SK-N-SH (cell line): ENCODE results near the gene IQSEC3. TPM values are rescaled to one million over a fixed set of nuclear protein-coding genes. Genes with fewer than 3 reads are reported as not detected.

Source experiments
- CTCF ChIA-PET: fragments of 300-600, 350-600 bp; formaldehyde crosslinking; extraction: SDS; loops from one replicate; lab custom pipeline; 2021; lab: Yijun Ruan, JAX
- POLR2A ChIA-PET: fragments of 350-600 bp; sonication (Branson Sonifier 250); formaldehyde crosslinking; extraction: SDS; loops from one replicate; lab custom pipeline; 2020; ENCODE audit warnings: antibody characterized with exemption, inconsistent platforms; lab: Yijun Ruan, JAX
- DNase-seq: peaks from one replicate; pipeline ENCODE4 v3.0.0; 2012
- H2AFZ ChIP-seq: fragments of 200-600 bp; sonication (generic); 2 replicates; pipeline ENCODE4 v1.8.1; 2016; ENCODE audit warnings: antibody characterized with exemption, mild to moderate bottlenecking, low read depth
- H3F3A ChIP-seq: fragments of 200-600 bp; sonication (generic); replicated peaks from 2 replicates; pipeline ENCODE3; 2016; ENCODE audit warnings: antibody characterized with exemption, mild to moderate bottlenecking; ENCODE audit not compliant: insufficient read depth
- H3K27ac ChIP-seq, 2 experiments: fragments of 200-500 bp in 1 of 2; fragments of 200-600 bp in 1 of 2; sonication (Bioruptor generic) in 1 of 2; sonication (generic), shearing (Covaris generic) in 1 of 2; 2 replicates each; pipeline versions ENCODE4 v1.5.1 to v1.6.1; 2014 to 2016; ENCODE audit warnings: low read depth in 2 of 2, inconsistent platforms in 1 of 2, low read length in 1 of 2, mild to moderate bottlenecking in 1 of 2, mixed read lengths in 1 of 2
- H3K27me3 ChIP-seq: fragments of 200-600 bp; sonication (generic), shearing (Covaris generic); 2 replicates; pipeline ENCODE4 v1.6.1; 2016; ENCODE audit warnings: mixed run types; ENCODE audit not compliant: insufficient read depth
- H3K36me3 ChIP-seq, 2 experiments: fragments of 200-500 bp in 1 of 2; fragments of 200-600 bp in 1 of 2; sonication (Bioruptor generic) in 1 of 2; sonication (generic) in 1 of 2; replicated peaks in 1 of 2; 2 replicates each; pipeline versions ENCODE3 to v1.5.1; 2014 to 2016; ENCODE audit warnings: low read length in 1 of 2, mild to moderate bottlenecking in 1 of 2; ENCODE audit not compliant: insufficient read depth in 2 of 2, control insufficient read depth in 1 of 2
- H3K4me1 ChIP-seq, 2 experiments: fragments of 200-500 bp in 1 of 2; fragments of 200-600 bp in 1 of 2; sonication (Bioruptor generic) in 1 of 2; sonication (generic), shearing (Covaris generic) in 1 of 2; 2 replicates each; pipeline versions ENCODE4 v1.5.1 to v1.6.1; 2014 to 2016; ENCODE audit warnings: low read depth in 1 of 2, low read length in 1 of 2, mixed run types in 1 of 2; ENCODE audit not compliant: insufficient read depth in 2 of 2, control insufficient read depth in 1 of 2
- H3K4me2 ChIP-seq: fragments of 200-600 bp; sonication (generic), shearing (Covaris generic); 2 replicates; pipeline ENCODE4 v1.6.1; 2017; ENCODE audit warnings: mixed run types
- H3K4me3 ChIP-seq, 2 experiments: fragments of 200-500 bp in 1 of 2; fragments of 200-600 bp in 1 of 2; sonication (Bioruptor generic) in 1 of 2; sonication (generic), shearing (Covaris generic) in 1 of 2; 2 replicates each; pipeline versions ENCODE4 v1.5.1 to v1.8.1; 2014 to 2016; ENCODE audit warnings: low read depth in 2 of 2, inconsistent platforms in 1 of 2, low read length in 1 of 2, mild to moderate bottlenecking in 1 of 2, mixed read lengths in 1 of 2, moderate library complexity in 1 of 2
- H3K79me2 ChIP-seq: fragments of 200-600 bp; sonication (generic); 2 replicates; pipeline ENCODE4 v1.8.1; 2017; ENCODE audit warnings: mild to moderate bottlenecking; ENCODE audit not compliant: insufficient read depth
- H3K9ac ChIP-seq: fragments of 200-600 bp; sonication (generic); 2 replicates; pipeline ENCODE4 v1.6.1; 2017; ENCODE audit warnings: mixed run types
- H3K9me2 ChIP-seq: fragments of 200-600 bp; sonication (generic); 2 replicates; pipeline ENCODE4 v1.6.1; 2017; ENCODE audit warnings: mixed run types
- H3K9me3 ChIP-seq: fragments of 200-600 bp; sonication (generic); 2 replicates; pipeline ENCODE4 v1.6.1; 2017; ENCODE audit warnings: mixed run types, mild to moderate bottlenecking, moderate library complexity
- H4K20me1 ChIP-seq: fragments of 200-600 bp; sonication (generic); 2 replicates; pipeline ENCODE4 v1.6.1; 2017; ENCODE audit warnings: mild to moderate bottlenecking, mixed run types; ENCODE audit not compliant: insufficient read depth
- ELF1 ChIP-seq: IDR thresholded peaks from 2 replicates; pipeline ENCODE4 v1.4.0; 2012
- EP300 ChIP-seq, 2 experiments: IDR thresholded peaks; 2 replicates each; pipeline versions ENCODE4 v1.4.0 to v1.6.1; 2012; ENCODE audit warnings: borderline replicate concordance in 1 of 2, low read depth in 1 of 2, low read length in 1 of 2
- FOXJ3 ChIP-seq: sonication (generic); formaldehyde crosslinking; IDR thresholded peaks from 2 replicates; pipeline ENCODE4 v1.5.1; 2020; ENCODE audit warnings: mild to moderate bottlenecking, missing genetic modification reagents
- GATA2 ChIP-seq: sonication (generic); formaldehyde crosslinking; IDR thresholded peaks from 2 replicates; pipeline ENCODE4 v1.5.0; 2020; ENCODE audit warnings: mild to moderate bottlenecking, missing genetic modification reagents
- JUND ChIP-seq: IDR thresholded peaks from 2 replicates; pipeline ENCODE4 v1.4.0; 2012
- MAX ChIP-seq: IDR thresholded peaks from 2 replicates; pipeline ENCODE4 v1.4.0; 2012; ENCODE audit warnings: low read depth
- NFIC ChIP-seq: IDR thresholded peaks from 2 replicates; pipeline ENCODE4 v1.4.0; 2012; ENCODE audit warnings: borderline replicate concordance
- POLR2AphosphoS5 ChIP-seq: IDR thresholded peaks from 2 replicates; pipeline ENCODE4 v1.6.1; 2012; ENCODE audit warnings: low read depth, low read length
- RAD21 ChIP-seq: IDR thresholded peaks from 2 replicates; pipeline ENCODE4 v1.6.1; 2012; ENCODE audit warnings: mild to moderate bottlenecking, low read length
- REST ChIP-seq: IDR thresholded peaks from 2 replicates; pipeline ENCODE4 v1.6.1; 2012; ENCODE audit warnings: mild to moderate bottlenecking, low read depth, low read length, moderate library complexity
- RFX5 ChIP-seq: IDR thresholded peaks from 2 replicates; pipeline ENCODE4 v1.6.1; 2012; ENCODE audit warnings: mild to moderate bottlenecking, improper control_type of control experiment, low read length
- RXRA ChIP-seq: IDR thresholded peaks from 2 replicates; pipeline ENCODE4 v1.4.0; 2012; ENCODE audit warnings: low read depth, mild to moderate bottlenecking, borderline replicate concordance
- SMC3 ChIP-seq: IDR thresholded peaks from 2 replicates; pipeline ENCODE4 v1.6.1; 2012; ENCODE audit warnings: low read depth, low read length, improper control_type of control experiment
- TAF1 ChIP-seq: IDR thresholded peaks from 2 replicates; pipeline ENCODE4 v1.6.1; 2012; ENCODE audit warnings: low read depth, mild to moderate bottlenecking, low read length, moderate library complexity, borderline replicate concordance
- TCF12 ChIP-seq: IDR thresholded peaks from 2 replicates; pipeline ENCODE4 v1.4.0; 2012
- TEAD4 ChIP-seq: IDR thresholded peaks from 2 replicates; pipeline ENCODE4 v1.4.0; 2012; ENCODE audit warnings: mild to moderate bottlenecking, borderline replicate concordance; ENCODE audit not compliant: insufficient read depth
- USF1 ChIP-seq: IDR thresholded peaks from 2 replicates; pipeline ENCODE4 v1.4.0; 2012; ENCODE audit warnings: low read depth, borderline replicate concordance
- USF2 ChIP-seq: fragments of 150-350 bp; IDR thresholded peaks from 2 replicates; pipeline ENCODE4 v1.6.1; 2017; ENCODE audit warnings: antibody characterized with exemption, low read length, low read depth, borderline replicate concordance
- WGBS: methylation state at CpG from one replicate; pipeline ENCODE4 v1.1.6; 2017; ENCODE audit warnings: low lambda C conversion rate; 5-methylcytosine and 5-hydroxymethylcytosine counted together
- polyA plus RNA-seq, 3 experiments: library from polyadenylated mRNA; depleted of rRNA; stranded (reverse); fragments of >200 nt; gene quantifications; 2 replicates each; pipeline ENCODE4 v1.2.3, GENCODE V29; 2012

IQSEC3 gene
- polyA plus RNA-seq, 1 of the 3 experiments (the other 2 are of a cell fraction): 0.02 TPM

GRCh38 chr12:125075-125474 lies 58.5 kb downstream of the IQSEC3 start:
- Histone ChIP-seq H3K9me2 (no peaks in the 10 kb centered on the region), H3K4me2 (no peak overlapping the region), H4K20me1 (no peaks in the 10 kb centered on the region), H2AFZ (no peak overlapping the region), H3K9ac (no peak overlapping the region), H3K79me2 (no peaks in the 10 kb centered on the region), H3K36me3 (no peaks in the 10 kb centered on the region), H3K27ac (no peak overlapping the region), H3K4me3 (no peak overlapping the region)
- DNase-seq: no peak
- ChIA-PET POLR2A (no interaction called here), CTCF (interaction anchor here (1.5 kb wide), 2 partner anchors 27 to 95 kb away, joined by 4 to 7 read pairs; no protein-coding TSS in a partner anchor)
- no peak for TF ChIP-seq RFX5
- TF ChIP-seq SMC3: no peak
- no peak for TF ChIP-seq TEAD4
- TF ChIP-seq POLR2AphosphoS5: no peak
- no peak for TF ChIP-seq GATA2 (CRISPR knock-in tag)
- TF ChIP-seq TAF1: no peak
- no peak for TF ChIP-seq MAX
- no peak for TF ChIP-seq EP300 (IDR thresholded peaks at IDR 0.05; ENCODE audit: borderline replicate concordance in 1 of 2, low read depth in 1 of 2, low read length in 1 of 2)
- no peak for TF ChIP-seq USF1
- TF ChIP-seq NFIC: no peak
- TF ChIP-seq REST: no peak
- TF ChIP-seq ELF1: no peak
- TF ChIP-seq TCF12: no peak
- TF ChIP-seq, all 33 proteins: peak for 0
- peaks cover 6% of the 10 kb centered on the region; the same call in 1 of the 2 replicates for H3K27me3 ChIP-seq
- no peaks in the 10 kb centered on the region for H3K9me3 ChIP-seq
- no peaks in the 10 kb centered on the region for H3K4me1 ChIP-seq
- 73% methylated on average over 4 of the region's 7 CpGs for WGBS
- H3F3A ChIP-seq: no peaks in the 10 kb centered on the region

- Histone ChIP-seq H3K27ac (no peak overlapping the region), H4K20me1 (no peaks in the 10 kb centered on the region), H2AFZ (no peak overlapping the region), H3K4me3 (no peak overlapping the region)
- DNase-seq: no peak
- no peak for TF ChIP-seq TCF12
- no peak for TF ChIP-seq ELF1
- TF ChIP-seq JUND: no peak
- no peak for TF ChIP-seq SMC3
- TF ChIP-seq RXRA: no peak
- no peak for TF ChIP-seq FOXJ3 (CRISPR knock-in tag)
- no peak for TF ChIP-seq RAD21
- no peak for TF ChIP-seq USF2
- TF ChIP-seq RFX5: no peak
- TF ChIP-seq, all 33 proteins: peak for 0
- no peaks in the 10 kb centered on the region for H3K36me3 ChIP-seq
- ChIA-PET CTCF (interaction anchor here (1.5 kb wide), 2 partner anchors 27 to 95 kb away, joined by 4 to 7 read pairs; no protein-coding TSS in a partner anchor), POLR2A (no interaction called here)
- no peaks in the 10 kb centered on the region for H3K9me2 ChIP-seq
- H3K9me3 ChIP-seq: no peaks in the 10 kb centered on the region
- H3K4me1 ChIP-seq: no peaks in the 10 kb centered on the region
- H3K9ac ChIP-seq: no peak overlapping the region
- peaks cover 6% of the 10 kb centered on the region; the same call in 1 of the 2 replicates for H3K27me3 ChIP-seq
- H3K4me2 ChIP-seq: no peak overlapping the region
- no peaks in the 10 kb centered on the region for H3K79me2 ChIP-seq
- no peaks in the 10 kb centered on the region for H3F3A ChIP-seq
- 66% methylated on average over 15 of the region's 23 CpGs for WGBS
Observed at GRCh38 chr12:125566-125965, 59.0 kb downstream of the IQSEC3 start.
